GM18508 (cell line): Measurements from ENCODE around the gene LZTS3.
"Not testable (repeated sequence)": the region's sequence is repeated elsewhere in the genome, so short reads cannot be mapped to it uniquely, and the experiment has no call there.

ENCODE experiments used
- ATAC-seq: cut with Tn5 transposase; IDR thresholded peaks from one replicate; pipeline ENCODE4 v1.9.1; 2021; ENCODE audit warnings: moderate number of reproducible peaks; ENCODE audit not compliant: insufficient read depth, unreplicated experiment

Gene LZTS3

DNA sequence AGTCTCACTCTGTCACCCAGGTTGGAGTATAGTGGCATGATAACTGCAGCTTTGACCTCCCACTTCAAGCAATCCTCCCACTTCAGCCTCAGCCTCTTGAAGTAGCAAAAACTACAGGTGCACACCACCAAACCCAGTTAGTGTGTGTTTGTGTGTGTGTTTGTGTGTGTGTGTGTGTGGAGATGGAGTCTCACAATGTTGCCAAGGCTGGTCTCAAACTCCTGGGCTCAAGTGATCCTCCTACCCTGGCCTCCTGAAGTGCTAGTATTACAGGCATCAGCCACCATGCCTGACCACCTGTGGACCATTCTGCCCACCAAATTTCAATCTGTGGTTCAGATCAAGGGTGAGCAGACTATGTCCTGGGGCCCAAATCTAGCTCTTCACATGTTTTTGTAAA is 22.4 kb downstream of the LZTS3 start:
- ATAC-seq = no peak

DNA sequence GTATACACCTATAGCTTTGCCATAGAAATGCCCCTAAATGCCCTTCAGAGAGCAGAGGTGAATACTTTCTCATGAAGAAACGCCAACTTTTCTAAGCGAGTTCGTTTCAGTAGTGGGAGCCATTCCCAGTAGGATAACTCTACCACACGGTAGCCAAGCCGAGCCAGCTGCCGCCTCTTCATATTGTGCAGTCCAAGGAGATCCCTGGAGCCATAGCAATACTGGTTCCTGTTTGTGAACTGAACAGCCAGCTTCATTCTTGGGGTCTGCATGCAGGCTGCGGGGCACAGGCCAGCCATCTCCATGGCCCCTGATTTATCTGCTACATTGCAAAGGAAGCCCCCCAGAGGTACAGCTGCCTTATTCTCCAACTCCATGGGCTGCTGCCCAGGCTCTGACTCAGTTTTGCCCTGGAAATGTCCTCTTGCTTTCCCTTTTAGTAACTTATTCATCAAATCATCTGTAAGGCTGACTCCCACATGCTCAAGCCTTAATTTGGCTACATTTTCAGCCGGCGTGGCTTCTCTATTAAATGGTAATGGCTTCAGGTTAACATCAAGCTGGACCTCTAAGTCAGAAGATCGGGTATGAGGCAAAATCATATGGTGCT is 26.5 kb downstream of the LZTS3 start:
- ATAC-seq = no peak

GRCh38 chr20:3141757-3142156 is 31.6 kb downstream of the LZTS3 start:
- ATAC-seq = no peak

DNA sequence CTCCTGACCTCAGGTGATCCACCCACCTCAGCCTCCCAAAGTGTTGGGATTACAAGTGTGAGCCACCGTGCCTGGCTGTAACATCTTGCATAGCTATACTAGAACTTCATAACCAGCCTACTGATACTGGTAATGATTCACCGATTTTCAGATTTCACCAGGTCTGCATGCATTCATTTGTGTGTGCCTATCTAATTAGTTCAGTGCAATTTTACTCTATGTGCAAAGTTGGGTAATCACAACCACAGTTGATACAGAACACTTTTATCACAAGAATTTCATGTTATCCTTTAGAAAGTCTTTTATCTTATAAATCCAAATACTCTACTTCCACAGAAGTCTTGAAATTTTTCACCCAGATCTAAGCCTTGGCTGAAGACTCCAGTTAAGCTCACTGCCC is 35.9 kb downstream of the LZTS3 start:
- no peak for ATAC-seq

DNA sequence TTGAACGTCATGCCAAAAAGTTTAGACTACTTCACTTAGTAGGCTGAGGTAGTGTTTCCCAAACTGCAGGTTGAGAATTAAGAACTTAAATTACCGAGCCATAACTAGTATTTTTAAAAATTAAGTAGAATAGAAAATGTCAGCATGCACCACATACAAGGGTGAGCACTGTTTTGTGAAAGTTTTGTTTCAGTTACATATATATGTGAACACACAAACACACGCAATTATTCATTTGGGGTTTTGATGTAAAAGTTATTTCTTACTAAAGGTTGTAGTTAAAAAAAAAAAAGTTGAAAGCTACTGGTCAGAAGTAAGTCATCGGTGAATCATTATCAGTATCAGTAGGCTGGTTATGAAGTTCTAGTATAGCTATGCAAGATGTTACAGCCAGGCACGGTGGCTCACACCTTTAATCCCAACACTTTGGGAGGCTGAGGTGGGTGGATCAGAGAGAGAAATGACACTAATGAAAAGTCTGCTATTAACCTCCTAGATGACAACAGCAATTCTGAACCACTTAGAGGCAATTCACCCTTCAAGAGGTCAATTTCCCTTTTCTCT is 37.8 kb downstream of the LZTS3 start:
- no peak for ATAC-seq

DNA sequence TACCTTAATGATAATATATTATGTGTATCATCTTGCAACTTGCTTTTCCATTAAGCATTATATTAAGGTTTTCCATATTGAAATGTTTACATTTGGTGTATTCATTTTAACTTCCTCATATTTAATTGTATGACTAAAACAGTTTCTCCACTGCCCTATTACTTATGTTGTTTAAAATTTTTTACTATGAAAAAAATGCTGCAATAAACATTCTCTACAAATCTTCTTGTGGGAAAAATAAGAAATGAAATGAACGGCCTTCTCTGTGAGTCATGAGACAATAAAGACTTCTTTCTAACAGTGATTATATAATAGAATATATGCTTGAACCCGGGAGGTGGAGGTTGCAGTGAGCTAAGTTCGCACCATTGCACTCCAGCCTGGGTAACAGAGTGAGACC is 39.2 kb downstream of the LZTS3 start:
- ATAC-seq = no peak

DNA sequence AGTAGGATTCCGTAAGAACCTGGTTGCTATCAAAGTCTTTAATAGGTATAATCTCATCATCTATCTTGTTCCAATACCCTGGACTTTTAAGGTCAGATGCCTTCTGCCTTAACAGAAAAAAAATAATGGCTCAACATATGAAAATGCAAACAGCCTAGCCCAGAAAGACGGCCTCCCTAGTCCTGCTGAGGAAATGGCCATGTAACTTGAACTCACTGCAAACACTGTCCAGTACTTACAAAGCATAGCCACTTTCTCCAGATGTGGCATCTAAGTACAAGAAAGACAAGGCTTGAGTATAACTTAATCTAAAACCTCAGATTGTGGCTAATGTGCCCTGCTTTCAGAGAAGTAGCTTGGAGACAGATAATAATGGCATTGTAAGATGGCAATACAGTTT is 40.2 kb downstream of the LZTS3 start:
- ATAC-seq = no peak

DNA sequence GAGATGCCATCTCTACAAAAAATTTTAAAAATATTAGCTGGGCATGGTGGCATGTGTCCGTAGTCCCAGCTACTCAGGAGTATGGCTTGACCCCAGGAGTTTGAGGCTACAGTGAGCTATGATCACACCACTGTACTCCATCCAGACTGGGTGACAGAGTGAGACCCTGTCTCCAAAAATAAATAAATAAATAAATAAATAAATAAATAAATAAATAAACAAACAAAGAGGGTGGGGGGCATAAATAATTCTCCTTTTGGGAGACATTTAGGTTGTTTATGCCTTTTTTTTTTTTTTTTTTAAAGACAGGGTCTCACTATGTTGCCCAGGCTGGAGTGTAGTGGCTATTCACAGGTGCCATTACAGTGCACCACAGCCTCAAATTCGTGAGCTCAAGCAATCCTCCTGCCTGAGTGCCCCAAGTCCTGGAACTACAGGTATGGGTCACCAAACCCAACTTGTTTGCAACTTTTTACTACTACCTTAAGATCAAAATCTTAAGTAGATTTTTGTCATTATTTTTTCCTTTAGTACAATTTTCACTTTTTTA is 43.2 kb downstream of the LZTS3 start:
- ATAC-seq = no peak

DNA sequence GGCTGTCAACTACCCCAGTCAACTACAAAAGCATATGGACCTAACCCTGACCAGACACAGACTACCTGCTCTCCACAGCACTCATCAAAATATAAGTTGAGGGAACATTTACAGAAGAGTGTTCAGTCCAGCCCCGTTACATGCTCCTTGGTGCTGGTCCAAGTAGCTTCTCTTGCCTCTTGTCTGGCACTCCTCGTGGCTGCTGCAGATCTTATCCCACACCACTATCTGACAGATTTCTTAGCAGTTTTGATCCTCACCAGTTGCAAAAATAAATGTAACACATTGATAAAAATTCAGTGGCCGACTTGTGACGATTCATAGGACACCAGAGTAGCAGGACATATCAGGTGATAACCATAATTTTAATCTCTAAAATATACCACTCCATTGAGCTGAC is 44.3 kb downstream of the LZTS3 start:
- no peak for ATAC-seq

GRCh38 chr20:3128275-3128984 is 44.9 kb downstream of the LZTS3 start:
- no peak for ATAC-seq

DNA sequence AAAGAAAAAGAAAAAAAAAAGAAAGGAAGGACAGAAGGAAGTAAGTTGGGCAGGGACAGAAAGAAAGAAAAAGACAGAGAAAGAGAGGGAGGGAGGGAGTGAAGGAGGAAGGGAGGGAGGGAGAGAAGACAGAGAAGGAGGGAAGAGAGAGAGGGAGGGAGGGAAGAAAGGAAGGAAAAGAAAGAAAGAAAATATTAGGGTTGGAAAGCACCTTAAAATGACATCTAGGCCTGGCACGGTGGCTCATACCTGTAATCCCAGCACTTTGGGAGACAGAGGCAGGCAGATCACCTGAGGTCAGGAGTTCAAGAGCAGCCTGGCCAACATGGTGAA is 46.9 kb downstream of the LZTS3 start:
- ATAC-seq = no peak

DNA sequence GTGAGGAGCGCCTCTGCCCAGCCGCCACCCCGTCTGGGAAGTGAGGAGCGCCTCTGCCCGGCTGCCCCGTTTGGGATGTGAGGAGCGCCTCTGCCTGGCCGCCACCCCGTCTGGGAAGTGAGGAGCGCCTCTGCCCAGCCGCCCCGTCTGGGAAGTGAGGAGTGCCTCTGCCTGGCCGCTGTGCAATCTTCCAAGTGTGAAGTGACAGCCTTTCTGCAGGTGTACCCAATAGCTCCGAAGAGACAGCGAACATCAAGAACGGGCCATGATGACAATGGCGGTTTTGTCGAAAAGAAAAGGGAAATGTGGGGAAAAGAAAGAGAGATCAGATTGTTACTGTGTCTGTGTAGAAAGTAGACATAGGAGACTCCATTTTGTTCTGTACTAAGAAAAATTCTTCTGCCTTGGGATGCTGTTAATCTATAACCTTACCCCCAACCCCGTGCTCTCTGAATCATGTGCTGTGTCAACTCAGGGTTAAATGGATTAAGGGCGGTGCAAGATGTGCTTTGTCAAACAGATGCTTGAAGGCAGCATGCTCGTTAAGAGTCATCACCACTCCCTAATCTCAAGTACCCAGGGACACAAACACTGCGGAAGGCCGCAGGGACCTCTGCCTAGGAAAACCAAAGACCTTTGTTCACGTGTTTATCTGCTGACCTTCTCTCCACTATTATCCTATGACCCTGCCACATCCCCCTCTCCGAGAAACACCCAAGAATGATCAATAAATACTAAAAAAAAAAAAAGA is 47.4 kb downstream of the LZTS3 start:
- not testable (repeated sequence) for ATAC-seq

GRCh38 chr20:3124773-3125560 is 48.4 kb downstream of the LZTS3 start:
- not testable (repeated sequence) for ATAC-seq

DNA sequence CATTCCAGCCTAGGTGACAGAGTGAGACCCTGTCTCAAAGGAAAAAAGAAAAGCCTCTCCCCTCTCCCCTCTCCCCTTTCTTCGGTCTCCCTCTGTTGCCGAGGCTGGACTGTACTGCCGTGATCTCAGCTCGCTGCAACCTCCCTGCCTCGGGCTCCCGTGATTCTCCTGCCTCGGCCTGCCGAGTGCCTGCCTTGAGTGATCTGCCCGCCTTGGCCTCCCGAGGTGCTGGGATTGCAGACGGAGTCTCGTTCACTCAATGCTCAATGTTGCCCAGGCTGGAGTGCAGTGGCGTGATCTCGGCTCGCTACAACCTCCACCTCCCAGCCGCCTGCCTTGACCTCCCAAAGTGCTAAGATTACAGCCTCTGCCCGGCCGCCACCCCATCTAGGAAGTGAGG is 49.2 kb downstream of the LZTS3 start:
- not testable (repeated sequence) for ATAC-seq

DNA sequence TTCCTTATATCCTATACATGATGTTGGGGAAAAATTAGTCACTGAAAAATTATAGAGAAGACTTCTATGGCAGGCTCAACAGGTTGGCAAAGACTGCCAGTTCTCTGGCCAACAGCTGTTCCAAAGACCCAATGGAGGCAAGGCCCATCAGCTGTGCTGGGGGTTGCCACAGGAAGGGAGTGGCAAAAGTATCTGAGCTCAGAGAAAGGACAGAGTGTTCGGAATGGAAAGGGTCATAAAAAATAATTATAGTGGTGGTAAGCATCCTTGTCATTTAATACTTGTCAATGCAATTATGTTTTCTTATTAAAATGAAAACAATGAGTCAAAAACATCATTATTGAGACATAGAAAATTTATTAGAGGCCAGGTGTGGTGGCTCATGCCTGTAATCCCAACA is 49.8 kb downstream of the LZTS3 start:
- no peak for ATAC-seq

GRCh38 chr20:3121955-3122610 is 51.3 kb downstream of the LZTS3 start:
- no peak for ATAC-seq

DNA sequence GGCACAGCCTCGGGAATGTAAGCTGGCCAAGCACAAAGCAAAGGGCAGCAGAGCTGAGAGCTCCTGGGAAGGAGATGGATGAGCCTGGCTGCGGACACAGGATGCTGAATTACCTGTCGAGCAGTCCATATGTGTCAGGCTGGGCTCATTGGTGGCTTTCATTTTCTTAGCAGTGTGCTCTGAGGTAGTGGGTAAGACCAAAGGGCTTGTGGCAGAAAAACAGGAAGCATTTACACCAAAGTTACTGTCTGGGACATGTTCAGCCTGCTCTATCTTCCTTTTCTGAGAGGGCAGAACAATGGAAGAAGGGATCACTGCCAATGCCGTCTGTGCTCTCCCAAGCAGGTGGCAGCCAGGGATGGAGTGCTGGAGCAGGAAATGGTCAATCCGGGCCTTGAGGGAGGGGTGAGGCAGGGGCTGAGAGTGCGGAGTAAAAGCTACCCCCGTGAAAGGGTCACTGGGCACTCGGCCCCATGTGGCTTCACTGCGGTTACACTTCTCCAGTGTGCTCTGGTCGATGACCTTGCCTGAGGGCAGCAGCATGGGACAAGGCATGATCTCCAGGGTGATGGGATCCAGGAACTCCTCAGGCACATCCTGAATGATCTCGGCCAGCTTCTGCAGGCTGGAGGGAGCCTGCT is 52.0 kb downstream of the LZTS3 start:
- ATAC-seq = no peak

DNA sequence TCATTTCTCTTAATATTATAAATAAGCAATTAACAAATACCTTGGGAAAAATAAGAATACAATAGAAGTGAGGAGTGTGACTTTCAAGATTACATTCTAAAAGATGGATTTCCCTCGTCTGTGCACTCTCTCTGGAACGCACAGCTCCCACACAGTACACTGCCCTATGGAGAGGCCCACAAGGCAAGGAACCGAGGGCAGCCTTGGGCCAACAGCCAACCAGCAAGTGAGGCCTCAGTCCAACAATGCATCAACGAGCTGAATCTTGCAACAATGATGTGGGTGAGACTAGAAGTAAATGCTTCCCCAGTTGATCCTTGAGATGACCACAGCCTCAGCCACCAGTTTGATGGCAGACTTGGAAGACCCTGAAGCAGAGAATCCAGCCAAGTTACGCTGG is 54.3 kb downstream of the LZTS3 start:
- ATAC-seq = no peak

DNA sequence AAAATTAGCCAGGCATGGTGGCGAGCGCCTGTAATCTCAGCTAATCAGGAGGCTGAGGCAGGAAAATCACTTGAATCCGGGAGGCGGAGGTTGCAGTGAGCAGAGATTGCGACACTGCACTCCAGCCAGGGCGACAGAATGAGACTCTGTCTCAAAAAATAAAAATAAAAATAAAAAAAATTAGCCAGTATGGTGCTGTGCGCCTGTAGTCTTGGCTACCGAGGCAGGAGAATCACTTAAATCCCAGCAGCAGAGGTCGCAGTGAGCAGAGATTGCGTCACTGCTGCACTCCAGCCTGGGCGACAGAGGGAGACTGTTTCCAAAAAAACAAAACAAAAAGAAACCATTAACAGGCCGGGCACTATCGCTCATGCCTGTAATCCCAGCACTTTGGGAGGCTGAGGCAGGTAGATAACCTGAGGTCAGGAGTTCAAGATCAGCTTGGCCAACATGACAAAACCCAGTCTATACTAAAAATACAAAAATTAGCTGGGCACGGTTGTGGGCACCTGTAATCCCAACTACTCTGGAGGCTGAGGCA is 55.4 kb downstream of the LZTS3 start:
- not testable (repeated sequence) for ATAC-seq
